Measurements from ENCODE around the gene ASB10. TPM values are rescaled to one million over a fixed set of nuclear protein-coding genes. Genes with fewer than 3 reads are reported as not detected.

The ASB10 gene
- total RNA-seq, 1 experiment from 2014 or later: not detected

DNA sequence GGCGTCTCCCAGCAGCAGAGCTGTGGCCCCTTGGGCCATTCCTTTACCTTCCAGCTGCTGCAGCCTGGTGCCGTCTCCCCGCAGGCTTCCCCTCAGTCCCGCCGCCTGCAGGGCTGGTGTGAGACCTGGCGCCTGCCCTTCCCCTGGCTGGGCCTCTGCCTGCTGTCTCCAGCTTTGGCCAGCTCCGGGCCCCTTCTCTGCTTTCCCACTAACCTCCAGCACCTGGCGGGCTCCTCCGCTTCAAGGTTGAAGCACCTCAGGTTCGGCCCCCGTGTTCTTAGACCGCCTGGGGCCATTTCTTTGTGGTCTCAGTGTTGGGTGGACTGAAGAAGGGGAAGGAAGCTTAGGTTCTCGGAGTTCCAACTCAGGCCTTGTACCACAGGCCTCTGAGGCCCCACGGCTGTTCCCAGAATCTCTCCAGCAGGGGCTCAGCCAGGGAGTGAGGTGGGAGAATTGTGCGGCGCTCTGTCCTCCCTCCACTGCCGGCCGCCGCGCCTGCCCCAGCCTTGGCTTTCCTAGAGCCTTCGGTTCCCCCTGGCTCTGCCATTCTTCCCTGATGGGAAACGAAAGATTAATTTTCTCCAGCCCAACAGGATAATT, 49.9 kb downstream of the ASB10 start:
- no peaks in the 10 kb centered on the region for H3K9me3 ChIP-seq (ENCODE audit: control insufficient read depth, insufficient read depth, low read depth, low read length)
- intact Hi-C loops (cut with micrococcal nuclease; ENCODE audit: unreplicated experiment) (no loop called here), in situ Hi-C loops (cut with HindIII; ENCODE audit: low pct_unique_long_range_greater_than_20kb, low sequenced_read_pairs) (no loop called here)
- DNase-seq (ENCODE audit: low read depth, low spot score): no peak
- POLR2A ChIA-PET: no interaction called here
- H3K4me3 ChIP-seq (ENCODE audit: low read depth in 2 of 2, low read length in 2 of 2): no peak overlapping the region
- BruUV-seq (replicated peaks): no TSS peak
- no peaks in the 10 kb centered on the region for H3K4me1 ChIP-seq (ENCODE audit: control insufficient read depth, insufficient read depth, low read length)
- H3K36me3 ChIP-seq (ENCODE audit: control insufficient read depth, insufficient read depth, low read length): peaks cover 5% of the 10 kb centered on the region
- CTCF ChIA-PET: no interaction called here
- H3K27ac ChIP-seq (ENCODE audit: low read length): no peak overlapping the region
- TF ChIP-seq POLR2AphosphoS5 (IDR thresholded peaks at IDR 0.05; ENCODE audit: low read depth, low read length): no peak
- TF ChIP-seq SIN3A (IDR thresholded peaks at IDR 0.05; ENCODE audit: borderline replicate concordance, insufficient read depth, low read depth, low read length): no peak
- TF ChIP-seq, protein P1, sequence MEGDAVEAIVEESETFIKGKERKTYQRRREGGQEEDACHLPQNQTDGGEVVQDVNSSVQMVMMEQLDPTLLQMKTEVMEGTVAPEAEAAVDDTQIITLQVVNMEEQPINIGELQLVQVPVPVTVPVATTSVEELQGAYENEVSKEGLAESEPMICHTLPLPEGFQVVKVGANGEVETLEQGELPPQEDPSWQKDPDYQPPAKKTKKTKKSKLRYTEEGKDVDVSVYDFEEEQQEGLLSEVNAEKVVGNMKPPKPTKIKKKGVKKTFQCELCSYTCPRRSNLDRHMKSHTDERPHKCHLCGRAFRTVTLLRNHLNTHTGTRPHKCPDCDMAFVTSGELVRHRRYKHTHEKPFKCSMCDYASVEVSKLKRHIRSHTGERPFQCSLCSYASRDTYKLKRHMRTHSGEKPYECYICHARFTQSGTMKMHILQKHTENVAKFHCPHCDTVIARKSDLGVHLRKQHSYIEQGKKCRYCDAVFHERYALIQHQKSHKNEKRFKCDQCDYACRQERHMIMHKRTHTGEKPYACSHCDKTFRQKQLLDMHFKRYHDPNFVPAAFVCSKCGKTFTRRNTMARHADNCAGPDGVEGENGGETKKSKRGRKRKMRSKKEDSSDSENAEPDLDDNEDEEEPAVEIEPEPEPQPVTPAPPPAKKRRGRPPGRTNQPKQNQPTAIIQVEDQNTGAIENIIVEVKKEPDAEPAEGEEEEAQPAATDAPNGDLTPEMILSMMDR (IDR thresholded peaks at IDR 0.05): no peak
- TF ChIP-seq TCF7L2 (IDR thresholded peaks at IDR 0.05; ENCODE audit: low read depth, low read length): no peak
- TF ChIP-seq, protein P2, sequence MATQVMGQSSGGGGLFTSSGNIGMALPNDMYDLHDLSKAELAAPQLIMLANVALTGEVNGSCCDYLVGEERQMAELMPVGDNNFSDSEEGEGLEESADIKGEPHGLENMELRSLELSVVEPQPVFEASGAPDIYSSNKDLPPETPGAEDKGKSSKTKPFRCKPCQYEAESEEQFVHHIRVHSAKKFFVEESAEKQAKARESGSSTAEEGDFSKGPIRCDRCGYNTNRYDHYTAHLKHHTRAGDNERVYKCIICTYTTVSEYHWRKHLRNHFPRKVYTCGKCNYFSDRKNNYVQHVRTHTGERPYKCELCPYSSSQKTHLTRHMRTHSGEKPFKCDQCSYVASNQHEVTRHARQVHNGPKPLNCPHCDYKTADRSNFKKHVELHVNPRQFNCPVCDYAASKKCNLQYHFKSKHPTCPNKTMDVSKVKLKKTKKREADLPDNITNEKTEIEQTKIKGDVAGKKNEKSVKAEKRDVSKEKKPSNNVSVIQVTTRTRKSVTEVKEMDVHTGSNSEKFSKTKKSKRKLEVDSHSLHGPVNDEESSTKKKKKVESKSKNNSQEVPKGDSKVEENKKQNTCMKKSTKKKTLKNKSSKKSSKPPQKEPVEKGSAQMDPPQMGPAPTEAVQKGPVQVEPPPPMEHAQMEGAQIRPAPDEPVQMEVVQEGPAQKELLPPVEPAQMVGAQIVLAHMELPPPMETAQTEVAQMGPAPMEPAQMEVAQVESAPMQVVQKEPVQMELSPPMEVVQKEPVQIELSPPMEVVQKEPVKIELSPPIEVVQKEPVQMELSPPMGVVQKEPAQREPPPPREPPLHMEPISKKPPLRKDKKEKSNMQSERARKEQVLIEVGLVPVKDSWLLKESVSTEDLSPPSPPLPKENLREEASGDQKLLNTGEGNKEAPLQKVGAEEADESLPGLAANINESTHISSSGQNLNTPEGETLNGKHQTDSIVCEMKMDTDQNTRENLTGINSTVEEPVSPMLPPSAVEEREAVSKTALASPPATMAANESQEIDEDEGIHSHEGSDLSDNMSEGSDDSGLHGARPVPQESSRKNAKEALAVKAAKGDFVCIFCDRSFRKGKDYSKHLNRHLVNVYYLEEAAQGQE (IDR thresholded peaks at IDR 0.05; ENCODE audit: insufficient read depth in 1 of 2, low read depth in 2 of 2, low read length in 1 of 2): no peak
- 0 out of 2 replicates have a peak, but pooled peaks have one; percentile 35 for ATAC-seq
- no peaks in the 10 kb centered on the region for H3K27me3 ChIP-seq (ENCODE audit: control insufficient read depth, insufficient read depth, low read length)

DNA sequence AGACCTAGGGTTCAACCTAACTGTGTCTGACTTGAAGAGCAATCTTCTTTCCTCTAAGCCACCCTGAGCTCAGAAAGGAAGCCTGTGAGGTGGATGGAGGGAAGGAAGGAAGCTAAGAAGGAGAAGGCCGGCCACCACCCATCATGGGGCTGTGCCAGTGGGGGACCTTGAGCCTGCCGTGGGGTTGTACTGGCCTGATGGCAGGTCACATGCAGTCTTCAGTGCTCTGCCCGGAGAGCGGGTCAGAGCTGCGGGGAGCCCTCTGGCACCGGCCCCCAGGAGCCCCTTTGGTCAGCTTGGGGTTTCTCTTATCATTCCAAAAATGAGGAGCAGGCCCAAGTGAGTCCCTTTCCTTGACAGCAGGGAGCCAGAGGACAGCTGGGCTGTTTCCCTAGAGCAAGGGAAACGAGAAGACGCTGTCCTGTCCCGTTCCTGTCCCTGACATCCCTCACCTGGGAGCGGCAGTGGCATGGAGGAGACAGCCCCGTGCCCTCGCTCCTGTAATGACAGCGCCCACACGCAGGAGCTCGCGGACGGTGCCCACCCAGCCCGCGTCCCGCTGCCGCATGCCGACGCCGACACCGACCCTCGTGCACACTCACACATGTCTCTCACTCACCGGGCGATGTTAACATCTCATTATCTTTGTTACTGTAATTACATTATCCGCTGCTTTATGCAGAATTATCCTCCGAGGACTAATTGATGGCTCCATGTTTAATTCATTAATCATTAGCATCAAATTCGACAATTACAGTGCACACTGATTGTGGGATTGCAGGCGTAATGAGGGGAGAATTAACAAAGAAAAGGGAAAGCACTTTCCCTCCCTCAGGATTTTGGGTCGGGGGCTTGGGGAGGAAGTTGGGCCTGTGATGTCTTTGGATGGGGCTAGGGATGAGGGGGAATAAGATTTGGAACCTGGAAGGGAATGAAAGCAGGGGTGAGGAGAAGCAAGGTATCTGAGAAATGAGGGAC, 50.9 kb downstream of the ASB10 start:
- in situ Hi-C loops (cut with HindIII; ENCODE audit: low pct_unique_long_range_greater_than_20kb, low sequenced_read_pairs) (no loop called here), intact Hi-C loops (cut with micrococcal nuclease; ENCODE audit: unreplicated experiment) (no loop called here)
- Histone ChIP-seq H3K36me3 (ENCODE audit: control insufficient read depth, insufficient read depth, low read length) (peaks cover 5% of the 10 kb centered on the region), H3K4me3 (ENCODE audit: low read depth in 2 of 2, low read length in 2 of 2) (no peak overlapping the region), H3K9me3 (ENCODE audit: control insufficient read depth, insufficient read depth, low read depth, low read length) (no peaks in the 10 kb centered on the region), H3K27ac (ENCODE audit: low read length) (no peak overlapping the region), H3K4me1 (ENCODE audit: control insufficient read depth, insufficient read depth, low read length) (no peaks in the 10 kb centered on the region), H3K27me3 (ENCODE audit: control insufficient read depth, insufficient read depth, low read length) (no peaks in the 10 kb centered on the region)
- ChIA-PET CTCF (no interaction called here), POLR2A (no interaction called here)
- DNase-seq (ENCODE audit: low read depth, low spot score): no peak
- ATAC-seq: no peak
- no TSS peak for BruUV-seq (replicated peaks)
- TF ChIP-seq TCF7L2 (IDR thresholded peaks at IDR 0.05; ENCODE audit: low read depth, low read length) (no peak), SIN3A (IDR thresholded peaks at IDR 0.05; ENCODE audit: borderline replicate concordance, insufficient read depth, low read depth, low read length) (no peak), POLR2AphosphoS5 (IDR thresholded peaks at IDR 0.05; ENCODE audit: low read depth, low read length) (no peak)
- TF ChIP-seq, protein P1 (IDR thresholded peaks at IDR 0.05): no peak
- TF ChIP-seq, protein P2 (IDR thresholded peaks at IDR 0.05; ENCODE audit: insufficient read depth in 1 of 2, low read depth in 2 of 2, low read length in 1 of 2): no peak

All from Panc1 (cell line).